ENCODE data around the gene SALL4.

The SALL4 gene

DNA sequence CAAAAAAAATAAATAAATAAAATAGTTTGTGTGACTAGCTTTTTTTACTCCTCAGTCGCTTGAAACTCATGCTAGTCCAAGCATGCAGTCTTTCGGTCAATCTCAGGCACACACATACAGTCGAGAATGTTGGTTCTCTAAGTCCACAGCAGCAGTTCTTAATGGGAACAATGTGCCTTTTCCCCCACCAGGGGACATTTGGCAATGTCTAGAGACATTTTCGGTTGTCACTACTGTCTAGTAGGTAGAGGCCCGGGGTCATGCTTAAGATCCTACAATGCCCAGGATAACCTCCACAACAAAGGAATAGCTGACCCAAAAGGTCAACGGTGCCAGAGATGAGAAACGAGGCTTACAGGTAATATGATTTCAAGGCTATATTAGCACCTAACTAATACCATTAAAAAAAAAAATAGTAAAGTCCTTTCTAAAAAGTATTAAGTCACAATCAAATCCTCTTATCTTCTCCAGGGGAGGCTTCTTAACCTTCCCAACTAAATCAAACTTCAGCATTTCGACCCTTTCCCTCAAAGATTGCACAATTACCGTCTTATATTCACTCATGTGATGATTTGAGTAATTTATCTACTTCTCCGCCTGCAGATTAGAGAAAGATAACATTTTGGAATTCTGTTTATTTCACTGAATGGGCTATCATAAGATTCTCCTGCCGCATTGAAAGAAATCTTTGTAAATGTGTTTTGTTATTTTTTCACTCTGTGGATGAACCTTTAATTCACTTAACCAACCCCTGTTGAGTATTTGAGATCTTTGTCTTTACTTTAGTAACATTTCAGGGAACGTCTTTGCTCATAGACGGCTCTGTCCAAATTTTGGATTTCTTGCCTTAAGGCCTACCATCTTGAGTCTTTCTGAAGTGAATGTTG is 8.1 kb upstream of the SALL4 start:
- no peak overlapping the region for H4K8ac ChIP-seq (ENCODE audit: low read depth, low read length)
- H3K18ac ChIP-seq (ENCODE audit: low read length): peak overlapping the region; percentile 76
- peak; percentile 76 for DNase-seq
- H3K27ac ChIP-seq (ENCODE audit: low read depth, low read length): no peak overlapping the region
- no peaks in the 10 kb centered on the region for H3K79me2 ChIP-seq (ENCODE audit: control insufficient read depth, insufficient read depth, low read length)
- H3K4ac ChIP-seq (ENCODE audit: low read depth, low read length): no peak overlapping the region
- no peaks in the 10 kb centered on the region for H3K27me3 ChIP-seq (ENCODE audit: insufficient read depth, low read length, poor library complexity)
- no peaks in the 10 kb centered on the region for H3K79me1 ChIP-seq (ENCODE audit: low read length)
- H3K4me2 ChIP-seq (ENCODE audit: low read length): no peak overlapping the region
- no peak overlapping the region for H3K9ac ChIP-seq (ENCODE audit: low read length)
- no peak overlapping the region for H3K23ac ChIP-seq (ENCODE audit: low read length)
- no peak overlapping the region for H2BK15ac ChIP-seq (replicated peaks; ENCODE audit: low read depth)
- H3K4me3 ChIP-seq (ENCODE audit: low read length): no peak overlapping the region
- WGBS (ENCODE audit: extremely low coverage, insufficient coverage, low lambda C conversion rate): 100% methylated on average over 2 of the region's 13 CpGs
- no peak overlapping the region for H2BK5ac ChIP-seq (ENCODE audit: low read length)
- H2AK5ac ChIP-seq (ENCODE audit: low read length): no peak overlapping the region
- no peaks in the 10 kb centered on the region for H3K4me1 ChIP-seq (ENCODE audit: control insufficient read depth, low read depth, low read length)
- H3K36me3 ChIP-seq (ENCODE audit: control insufficient read depth, insufficient read depth, low read length): no peaks in the 10 kb centered on the region
- no peak overlapping the region for H2BK120ac ChIP-seq (ENCODE audit: low read depth, low read length)
- H3K56ac ChIP-seq (ENCODE audit: low read length): no peak overlapping the region
- H4K5ac ChIP-seq (ENCODE audit: low read length): no peak overlapping the region

DNA sequence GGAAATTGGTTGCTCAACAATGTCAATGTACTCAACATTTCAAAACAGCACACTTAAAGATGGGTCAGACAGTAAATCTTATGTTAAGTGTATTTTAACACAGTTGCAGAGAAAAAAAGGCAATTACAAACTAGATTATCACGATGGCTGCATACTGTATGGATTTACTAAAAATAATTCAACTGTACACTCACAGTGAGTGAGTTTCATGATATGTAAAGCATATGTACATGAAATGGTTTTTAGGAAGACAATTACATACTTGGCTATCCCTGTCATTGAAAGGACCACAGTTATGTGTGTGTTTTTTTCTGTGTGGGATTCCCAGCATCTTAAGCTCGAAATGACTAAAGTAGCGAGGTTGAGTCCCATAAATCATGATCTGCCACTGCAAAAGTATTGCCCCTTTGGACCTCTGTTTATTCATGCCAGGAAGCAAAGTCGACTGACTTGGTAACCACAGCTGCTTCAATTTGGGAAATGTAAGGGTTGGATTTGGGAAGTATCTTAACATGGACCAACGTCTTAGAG is 5.5 kb upstream of the SALL4 start:
- no CpG with 5 or more reads among the region's 5 CpGs for WGBS (ENCODE audit: extremely low coverage, insufficient coverage, low lambda C conversion rate)

DNA sequence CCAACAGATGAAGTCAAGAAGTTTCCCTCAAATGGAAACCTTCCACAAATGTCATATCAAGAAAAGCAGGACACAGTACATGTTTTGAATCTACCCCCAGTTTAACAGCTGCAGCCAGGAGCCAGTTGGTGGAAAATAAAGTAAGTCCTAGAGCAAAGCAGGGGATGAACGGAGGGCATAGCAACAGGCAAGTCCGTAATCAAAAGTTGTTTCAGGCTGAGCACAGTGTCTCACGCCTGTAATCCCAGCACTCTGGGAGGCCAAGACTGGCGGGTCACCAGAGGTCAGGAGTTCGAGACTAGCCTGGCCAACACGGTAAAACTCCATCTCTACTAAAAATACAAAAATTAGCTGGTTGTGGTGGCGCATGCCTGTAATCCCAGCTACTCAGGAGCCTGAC is 2.4 kb upstream of the SALL4 start:
- Histone ChIP-seq H3K79me2 (ENCODE audit: control insufficient read depth, insufficient read depth, low read length) (peaks cover 24% of the 10 kb centered on the region), H3K4me2 (ENCODE audit: low read length) (no peak overlapping the region), H4K5ac (ENCODE audit: low read length) (no peak overlapping the region), H3K9ac (ENCODE audit: low read length) (no peak overlapping the region), H3K4me3 (ENCODE audit: low read length) (no peak overlapping the region), H3K27ac (ENCODE audit: low read depth, low read length) (no peak overlapping the region), H3K79me1 (ENCODE audit: low read length) (no peaks in the 10 kb centered on the region), H3K4ac (ENCODE audit: low read depth, low read length) (no peak overlapping the region), H3K18ac (ENCODE audit: low read length) (no peak overlapping the region), H2BK15ac (replicated peaks; ENCODE audit: low read depth) (no peak overlapping the region), H3K36me3 (ENCODE audit: control insufficient read depth, insufficient read depth, low read length) (no peaks in the 10 kb centered on the region), H3K4me1 (ENCODE audit: control insufficient read depth, low read depth, low read length) (peaks cover 4% of the 10 kb centered on the region), H3K56ac (ENCODE audit: low read length) (peak overlapping the region; percentile 27), H3K27me3 (ENCODE audit: insufficient read depth, low read length, poor library complexity) (no peaks in the 10 kb centered on the region), H4K8ac (ENCODE audit: low read depth, low read length) (no peak overlapping the region), H2BK5ac (ENCODE audit: low read length) (no peak overlapping the region), H2BK120ac (ENCODE audit: low read depth, low read length) (no peak overlapping the region), H3K23ac (ENCODE audit: low read length) (no peak overlapping the region), H2AK5ac (ENCODE audit: low read length) (no peak overlapping the region)
- WGBS (ENCODE audit: extremely low coverage, insufficient coverage, low lambda C conversion rate): no CpG with 5 or more reads among the region's 7 CpGs
- peak; percentile 61 for DNase-seq

More for the DNA sequence above, 5.5 kb upstream of the SALL4 start:
- no peak overlapping the region for H3K23ac ChIP-seq (ENCODE audit: low read length)
- H3K4ac ChIP-seq (ENCODE audit: low read depth, low read length): no peak overlapping the region
- H3K27ac ChIP-seq (ENCODE audit: low read depth, low read length): no peak overlapping the region
- H2BK15ac ChIP-seq (replicated peaks; ENCODE audit: low read depth): no peak overlapping the region
- H2AK5ac ChIP-seq (ENCODE audit: low read length): no peak overlapping the region
- no peak overlapping the region for H3K56ac ChIP-seq (ENCODE audit: low read length)
- H2BK5ac ChIP-seq (ENCODE audit: low read length): no peak overlapping the region
- H3K27me3 ChIP-seq (ENCODE audit: insufficient read depth, low read length, poor library complexity): no peaks in the 10 kb centered on the region
- no peak overlapping the region for H3K9ac ChIP-seq (ENCODE audit: low read length)
- DNase-seq: no peak
- H3K36me3 ChIP-seq (ENCODE audit: control insufficient read depth, insufficient read depth, low read length): no peaks in the 10 kb centered on the region
- peaks cover 3% of the 10 kb centered on the region for H3K4me1 ChIP-seq (ENCODE audit: control insufficient read depth, low read depth, low read length)
- H4K8ac ChIP-seq (ENCODE audit: low read depth, low read length): no peak overlapping the region
- H3K18ac ChIP-seq (ENCODE audit: low read length): no peak overlapping the region
- no peaks in the 10 kb centered on the region for H3K79me1 ChIP-seq (ENCODE audit: low read length)
- H3K79me2 ChIP-seq (ENCODE audit: control insufficient read depth, insufficient read depth, low read length): no peaks in the 10 kb centered on the region
- H4K5ac ChIP-seq (ENCODE audit: low read length): no peak overlapping the region
- no peak overlapping the region for H3K4me2 ChIP-seq (ENCODE audit: low read length)
- peak overlapping the region; percentile 28 for H2BK120ac ChIP-seq (ENCODE audit: low read depth, low read length)
- no peak overlapping the region for H3K4me3 ChIP-seq (ENCODE audit: low read length)

DNA sequence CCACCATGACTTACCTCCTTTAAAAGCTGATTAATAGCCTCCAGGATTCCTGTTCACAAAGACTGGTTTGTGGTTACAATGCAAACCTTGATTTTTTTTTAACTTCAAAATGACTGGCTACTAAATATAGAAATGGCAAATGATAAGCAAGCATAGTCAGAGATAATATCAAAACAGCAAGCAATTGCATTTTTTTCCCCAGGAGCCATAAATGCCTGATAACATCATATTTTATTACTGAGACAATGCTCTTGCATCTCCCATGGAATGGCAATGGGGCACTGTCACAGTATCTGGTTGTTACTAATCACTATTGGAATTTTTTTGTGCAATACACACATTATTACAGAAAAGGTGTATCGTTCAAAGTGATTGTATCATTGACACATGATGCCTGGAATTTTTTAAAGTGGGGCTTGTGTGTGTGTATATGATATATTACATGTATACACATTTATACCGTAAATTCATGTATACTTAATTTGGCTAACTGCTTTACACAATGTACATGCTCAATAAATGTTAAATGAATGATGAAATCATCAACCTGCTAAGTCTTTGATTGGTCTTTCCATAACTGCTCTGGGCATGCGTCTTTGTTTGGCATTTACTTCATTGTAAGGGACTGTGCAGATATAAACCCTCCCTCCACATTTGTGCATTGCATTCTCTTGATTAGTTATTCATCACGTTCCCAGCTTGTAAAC is 980 bp upstream of the SALL4 start:
- Histone ChIP-seq H3K9ac (ENCODE audit: low read length) (peak overlapping the region; percentile 63), H2BK15ac (replicated peaks; ENCODE audit: low read depth) (no peak overlapping the region), H3K4me1 (ENCODE audit: control insufficient read depth, low read depth, low read length) (peaks cover 4% of the 10 kb centered on the region), H2BK120ac (ENCODE audit: low read depth, low read length) (no peak overlapping the region), H2BK5ac (ENCODE audit: low read length) (no peak overlapping the region), H3K4ac (ENCODE audit: low read depth, low read length) (no peak overlapping the region), H3K56ac (ENCODE audit: low read length) (peak overlapping the region; percentile 86), H3K79me1 (ENCODE audit: low read length) (no peaks in the 10 kb centered on the region), H3K79me2 (ENCODE audit: control insufficient read depth, insufficient read depth, low read length) (peaks cover 37% of the 10 kb centered on the region), H4K8ac (ENCODE audit: low read depth, low read length) (no peak overlapping the region), H3K27ac (ENCODE audit: low read depth, low read length) (no peak overlapping the region), H3K4me3 (ENCODE audit: low read length) (no peak overlapping the region), H3K18ac (ENCODE audit: low read length) (peak overlapping the region; percentile 20), H2AK5ac (ENCODE audit: low read length) (no peak overlapping the region), H3K23ac (ENCODE audit: low read length) (no peak overlapping the region), H3K36me3 (ENCODE audit: control insufficient read depth, insufficient read depth, low read length) (no peaks in the 10 kb centered on the region), H3K4me2 (ENCODE audit: low read length) (peak overlapping the region; percentile 33), H4K5ac (ENCODE audit: low read length) (no peak overlapping the region), H3K27me3 (ENCODE audit: insufficient read depth, low read length, poor library complexity) (no peaks in the 10 kb centered on the region)
- DNase-seq: no peak
- WGBS (ENCODE audit: extremely low coverage, insufficient coverage, low lambda C conversion rate): no CpG with 5 or more reads among the region's 4 CpGs

- no CpG with 5 or more reads among the region's 8 CpGs for WGBS (ENCODE audit: extremely low coverage, insufficient coverage, low lambda C conversion rate)
- peak overlapping the region; percentile 94 for H3K27ac ChIP-seq (ENCODE audit: low read depth, low read length)
- no peaks in the 10 kb centered on the region for H3K27me3 ChIP-seq (ENCODE audit: insufficient read depth, low read length, poor library complexity)
- peak overlapping the region; percentile 94 for H3K4me3 ChIP-seq (ENCODE audit: low read length)
- peak overlapping the region; percentile 79 for H4K5ac ChIP-seq (ENCODE audit: low read length)
- no peaks in the 10 kb centered on the region for H3K79me1 ChIP-seq (ENCODE audit: low read length)
- peak overlapping the region; percentile 30 for H2AK5ac ChIP-seq (ENCODE audit: low read length)
- H3K4me1 ChIP-seq (ENCODE audit: control insufficient read depth, low read depth, low read length): peaks cover 4% of the 10 kb centered on the region
- H4K8ac ChIP-seq (ENCODE audit: low read depth, low read length): no peak overlapping the region
- H3K4me2 ChIP-seq (ENCODE audit: low read length): peak overlapping the region; percentile 6
- H3K18ac ChIP-seq (ENCODE audit: low read length): peak overlapping the region; percentile 82
- H3K23ac ChIP-seq (ENCODE audit: low read length): no peak overlapping the region
- H3K4ac ChIP-seq (ENCODE audit: low read depth, low read length): peak overlapping the region; percentile 99
- peak overlapping the region; percentile 95 for H3K9ac ChIP-seq (ENCODE audit: low read length)
- peak overlapping the region; percentile 50 for H2BK120ac ChIP-seq (ENCODE audit: low read depth, low read length)
- no peak overlapping the region for H2BK15ac ChIP-seq (replicated peaks; ENCODE audit: low read depth)
- no peak for DNase-seq
- H2BK5ac ChIP-seq (ENCODE audit: low read length): peak overlapping the region; percentile 80
- H3K56ac ChIP-seq (ENCODE audit: low read length): peak overlapping the region; percentile 95
- H3K79me2 ChIP-seq (ENCODE audit: control insufficient read depth, insufficient read depth, low read length): peaks cover 44% of the 10 kb centered on the region
- no peaks in the 10 kb centered on the region for H3K36me3 ChIP-seq (ENCODE audit: control insufficient read depth, insufficient read depth, low read length)
Measured at GRCh38 chr20:51801823-51802123, 548 bp downstream of the SALL4 start.
